Measurements from ENCODE around the gene CLCN4. TPM values are rescaled to one million over a fixed set of nuclear protein-coding genes. Genes with fewer than 3 reads are reported as not detected.

The CLCN4 gene
- polyA plus RNA-seq, 1 donor = 13.6 TPM

DNA sequence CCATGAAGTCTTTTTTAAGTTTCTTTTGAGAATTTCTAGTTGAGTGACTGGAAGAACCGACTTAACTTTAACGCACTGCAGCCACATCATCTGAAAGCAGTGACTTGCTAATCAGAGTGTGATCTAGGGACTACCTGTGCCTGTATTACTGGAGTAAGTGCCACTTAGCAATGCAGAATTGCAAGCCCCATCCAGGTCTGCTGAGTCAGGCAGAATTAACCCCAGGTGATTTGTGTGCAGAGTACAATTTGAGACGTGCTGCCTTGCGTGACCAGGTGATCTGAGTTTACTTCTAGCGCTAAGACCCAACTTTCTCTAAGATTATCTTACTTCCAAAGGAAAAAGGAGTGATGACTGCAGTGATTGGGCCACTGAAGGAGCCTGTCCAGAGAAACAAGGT is 85.3 kb downstream of the CLCN4 start:
- no peak for DNase-seq (ENCODE audit: low read depth)

DNA sequence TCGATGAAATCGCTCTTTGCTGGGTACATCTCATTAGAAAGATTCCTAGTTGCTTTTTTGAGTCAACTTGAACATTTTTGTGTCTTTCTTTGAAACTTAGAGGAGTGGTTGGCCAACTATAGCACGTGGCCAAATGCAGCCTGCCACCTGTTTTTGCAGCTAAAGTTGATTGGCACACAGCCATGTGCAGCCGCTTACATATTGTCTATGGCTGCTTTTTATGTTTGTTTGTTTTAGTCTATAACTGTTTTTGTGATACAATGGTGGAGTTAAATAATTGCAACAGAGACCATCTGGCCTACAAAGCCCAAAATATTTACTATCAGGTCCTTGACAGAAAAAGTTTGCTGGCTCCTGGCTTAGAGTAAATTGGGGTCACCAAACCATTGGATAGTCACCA is 86.3 kb downstream of the CLCN4 start:
- no peak for DNase-seq (ENCODE audit: low read depth)

DNA sequence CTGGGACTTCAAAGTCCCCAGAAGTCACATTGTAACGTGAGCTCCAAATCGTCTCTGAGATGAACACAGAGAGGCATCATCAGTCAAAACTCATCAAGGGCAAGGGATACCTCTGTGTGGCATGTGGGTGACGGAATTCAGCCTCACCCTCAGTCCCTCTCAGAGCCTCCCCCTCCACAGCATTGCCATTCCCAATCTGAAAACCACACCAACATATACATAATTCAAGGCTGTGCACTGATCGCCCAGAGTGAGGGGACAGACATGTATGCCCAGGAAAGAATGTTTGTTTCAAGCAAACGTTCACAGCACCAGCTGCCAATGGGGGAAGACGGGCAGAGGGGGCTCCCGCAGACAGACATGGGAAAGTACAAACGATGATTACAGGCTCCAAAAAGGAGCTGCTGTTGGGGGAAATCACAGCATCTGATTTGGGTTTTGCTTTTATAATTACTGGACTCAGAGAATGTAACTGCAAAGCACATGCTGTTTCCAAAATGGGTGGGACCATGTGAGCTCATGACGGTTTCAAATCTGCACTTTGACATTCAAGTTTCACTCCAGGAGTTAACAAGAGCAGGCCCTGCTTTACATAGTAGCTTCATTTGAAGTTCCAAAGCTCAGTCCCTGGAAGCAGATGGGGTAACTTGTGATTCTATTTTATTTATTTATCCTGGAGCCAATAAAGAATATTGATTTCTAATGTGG is 88.3 kb downstream of the CLCN4 start:
- no peak for DNase-seq (ENCODE audit: low read depth)

DNA sequence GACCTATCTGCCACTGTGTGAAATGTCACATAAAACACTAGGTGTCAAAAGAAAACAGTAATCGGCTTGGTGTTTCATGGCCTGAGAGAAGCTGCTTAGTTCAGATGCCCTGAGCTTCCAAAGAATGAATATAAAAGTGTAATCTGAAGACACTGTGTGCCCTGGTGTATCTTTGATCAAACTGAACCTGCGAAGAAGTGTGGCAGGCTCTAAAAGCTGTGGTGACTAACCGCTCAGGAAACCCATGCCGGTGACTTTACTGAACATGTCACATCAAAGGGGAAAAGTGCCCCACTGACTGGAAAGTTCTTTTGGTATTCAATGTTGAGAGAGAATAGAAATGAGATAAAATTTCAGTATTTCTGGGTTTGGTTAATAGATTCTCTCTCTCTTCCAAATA is 89.1 kb downstream of the CLCN4 start:
- no peak for DNase-seq (ENCODE audit: low read depth)

DNA sequence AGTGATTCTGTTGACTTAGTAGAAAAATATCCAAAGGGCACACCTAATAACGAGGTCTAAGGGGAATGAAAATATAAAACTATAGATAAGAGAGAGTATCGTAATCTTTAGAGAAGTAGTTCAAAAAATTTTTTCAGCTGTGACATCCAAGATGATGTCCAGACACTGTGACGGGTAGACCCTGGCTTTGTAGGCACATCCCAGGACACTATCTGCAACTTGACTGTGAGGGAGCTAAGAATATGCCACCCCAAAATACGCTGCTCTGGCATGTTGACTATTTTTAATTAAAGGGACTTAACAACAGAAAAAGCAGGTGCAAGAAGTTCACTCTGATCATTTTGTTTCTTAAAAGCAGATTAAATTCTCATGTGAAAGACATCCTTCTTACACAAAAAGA is 89.5 kb downstream of the CLCN4 start:
- no peak for DNase-seq (ENCODE audit: low read depth)

DNA sequence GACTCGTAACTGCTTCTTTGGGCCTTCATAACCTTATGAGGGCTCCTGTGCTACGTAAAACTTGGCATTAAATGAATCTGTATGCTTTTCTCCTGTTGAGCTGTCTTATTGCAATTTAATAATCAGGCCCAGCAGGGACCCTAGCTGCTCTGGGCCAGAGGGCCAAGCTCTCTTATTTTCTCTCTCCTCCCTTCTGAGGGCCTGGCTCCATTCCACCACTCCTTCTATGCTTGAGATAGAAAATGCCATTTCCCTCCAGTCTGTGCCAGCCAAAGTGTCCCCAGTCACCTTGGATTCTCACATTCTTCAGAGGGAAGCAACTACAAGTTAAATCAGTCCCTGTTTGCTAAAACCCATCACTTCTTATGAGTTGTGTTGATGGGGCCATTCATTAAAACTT is 90.1 kb downstream of the CLCN4 start:
- DNase-seq (ENCODE audit: low read depth) = no peak

DNA sequence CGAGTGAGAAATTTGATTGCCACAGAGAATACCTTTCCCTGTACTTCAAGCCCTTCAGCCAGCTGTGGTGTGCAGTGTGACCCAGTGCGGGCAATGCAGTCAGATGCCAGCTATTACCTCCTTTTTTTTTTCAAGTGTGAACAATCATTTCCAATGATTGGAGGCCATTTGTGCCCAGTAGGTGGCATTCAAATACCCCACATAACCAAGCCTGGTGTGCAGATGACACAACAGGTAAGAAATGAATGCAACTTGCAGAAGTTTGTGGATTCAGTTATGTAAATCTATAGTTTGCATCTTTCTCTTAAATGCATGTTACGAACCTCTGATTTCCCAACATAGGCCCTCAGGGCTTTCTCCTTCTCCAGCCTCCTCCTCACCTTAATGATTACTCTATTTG is 98.0 kb downstream of the CLCN4 start:
- DNase-seq (ENCODE audit: low read depth) = no peak

DNA sequence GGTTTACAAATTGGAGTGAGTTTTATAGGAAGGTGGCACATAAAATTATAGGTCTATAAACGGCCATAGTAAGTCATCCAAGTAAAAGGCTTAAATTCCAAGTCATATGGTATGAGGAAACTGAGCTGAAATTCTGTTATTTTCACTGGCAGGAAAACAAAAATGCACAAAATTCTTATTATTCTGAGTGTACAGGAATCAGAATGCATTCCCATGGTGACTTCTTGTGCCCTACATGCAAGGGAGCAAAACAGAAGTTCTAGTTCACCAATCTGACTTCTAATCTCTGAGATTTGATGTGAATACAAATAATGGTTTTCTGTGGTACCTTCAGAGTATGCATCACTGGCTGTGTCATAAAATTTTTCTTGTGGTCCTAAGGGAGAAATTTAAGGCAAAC is 102.9 kb downstream of the CLCN4 start:
- no peak for DNase-seq (ENCODE audit: low read depth)

DNA sequence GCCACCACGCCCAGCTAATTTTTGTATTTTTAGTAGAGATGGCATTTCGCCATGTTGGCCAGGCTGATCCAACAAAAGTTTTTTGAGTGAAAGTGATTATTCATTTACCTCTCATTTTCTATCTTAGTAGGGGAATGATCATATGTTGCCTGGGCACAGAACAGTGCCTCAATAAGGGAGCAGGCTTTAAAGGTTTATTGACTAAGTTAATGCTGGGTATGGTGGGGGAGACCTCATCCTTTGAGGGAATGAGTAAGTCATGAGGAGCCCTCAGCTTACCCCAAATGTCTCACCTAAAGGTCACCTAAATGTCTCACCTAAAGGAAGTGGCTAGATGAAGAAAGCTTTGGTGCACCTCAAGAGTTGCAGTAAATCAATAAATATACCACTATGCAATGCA is 109.0 kb downstream of the CLCN4 start:
- no peak for DNase-seq (ENCODE audit: low read depth)

DNA sequence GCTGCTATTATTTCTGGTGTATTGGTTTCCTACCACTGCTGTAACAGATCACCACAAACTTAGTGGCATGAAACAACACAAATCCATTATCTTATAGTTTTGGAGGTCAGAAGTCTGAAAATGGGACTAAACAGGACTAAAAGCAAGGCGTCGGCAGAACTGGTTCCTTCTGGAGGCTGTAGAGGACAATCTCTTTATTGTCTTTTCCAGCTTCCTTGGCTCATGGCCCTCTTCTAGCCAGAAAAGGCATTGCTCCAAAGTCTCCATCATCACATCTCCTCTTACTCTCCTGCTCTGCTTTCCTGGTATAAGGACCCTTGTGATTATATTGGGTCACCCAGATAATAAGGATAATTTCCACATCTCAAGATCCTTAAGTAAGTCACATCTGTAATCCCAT is 121.9 kb downstream of the CLCN4 start:
- no peak for DNase-seq (ENCODE audit: low read depth)

DNA sequence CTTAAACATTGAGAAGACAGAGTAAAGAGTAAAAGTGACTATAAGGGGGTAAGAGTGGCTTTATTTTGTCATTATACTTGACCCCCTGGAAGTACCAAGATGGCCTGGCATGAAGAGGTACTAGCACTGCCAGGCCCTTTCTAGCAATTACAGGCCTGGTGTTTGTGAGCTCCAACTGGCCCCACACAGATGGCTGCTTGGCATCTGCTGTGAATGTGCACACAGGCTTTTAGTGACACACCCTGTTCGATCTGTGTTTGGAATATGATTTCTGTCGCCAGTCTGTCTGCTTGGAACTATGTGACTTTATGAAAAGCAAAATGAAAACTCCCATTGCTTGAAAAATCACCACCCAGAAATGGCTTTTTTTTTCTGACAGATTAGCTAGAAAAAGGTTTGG is 123.3 kb downstream of the CLCN4 start:
- no peak for DNase-seq (ENCODE audit: low read depth)

DNA sequence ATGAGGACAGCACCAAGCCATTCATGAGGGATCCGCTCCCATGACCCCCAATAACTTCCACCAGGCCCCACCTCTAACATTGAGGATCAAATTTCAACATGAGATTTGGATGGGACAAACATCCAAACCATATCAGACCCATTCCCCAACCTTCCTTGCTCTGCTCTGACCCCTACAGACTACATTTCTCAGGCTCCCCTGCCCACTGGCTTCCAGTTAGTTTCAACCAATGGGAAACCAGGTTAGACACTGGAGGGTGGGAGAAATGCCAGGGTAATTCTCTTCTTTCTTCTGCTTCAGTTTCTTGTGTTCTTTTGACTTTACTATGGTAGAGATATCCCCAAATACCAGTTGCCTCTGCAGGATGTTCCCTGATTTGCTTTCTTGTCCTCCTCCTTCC is 125.7 kb downstream of the CLCN4 start:
- no peak for DNase-seq (ENCODE audit: low read depth)

DNA sequence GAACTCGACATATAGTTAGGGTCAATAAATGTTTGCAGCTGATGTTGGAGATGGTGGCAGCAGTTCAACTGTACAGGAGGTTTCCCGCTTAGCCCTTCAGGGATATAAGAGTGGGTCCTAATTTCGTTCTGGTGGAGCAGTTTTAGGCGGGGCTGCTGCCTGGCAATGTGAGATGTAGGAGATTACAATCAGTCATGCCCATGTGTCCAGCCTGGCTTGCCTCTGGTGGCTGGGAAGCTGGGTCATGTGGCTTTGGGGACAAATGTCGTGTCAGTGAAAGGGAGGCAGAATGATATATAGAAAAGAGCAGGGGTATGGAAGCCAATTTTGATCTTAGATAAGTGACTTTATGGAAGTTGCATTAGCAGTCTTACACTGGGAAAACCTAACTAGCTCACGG is 129.4 kb downstream of the CLCN4 start:
- DNase-seq (ENCODE audit: low read depth) = no peak

Other genes with a start within 250 kb of the CLCN4 start
- not detected for gene CLDN34, start 189.6 kb upstream of the CLCN4 start, polyA plus RNA-seq (ENCODE audit: insufficient read length)

Measured in forelimb muscle (tissue), 1 donor.